ENCODE data around the gene XXYLT1.

GRCh38 chr3:195238586-195239118 is 32.3 kb downstream of the XXYLT1 start:
- TF ChIP-seq, protein P1, sequence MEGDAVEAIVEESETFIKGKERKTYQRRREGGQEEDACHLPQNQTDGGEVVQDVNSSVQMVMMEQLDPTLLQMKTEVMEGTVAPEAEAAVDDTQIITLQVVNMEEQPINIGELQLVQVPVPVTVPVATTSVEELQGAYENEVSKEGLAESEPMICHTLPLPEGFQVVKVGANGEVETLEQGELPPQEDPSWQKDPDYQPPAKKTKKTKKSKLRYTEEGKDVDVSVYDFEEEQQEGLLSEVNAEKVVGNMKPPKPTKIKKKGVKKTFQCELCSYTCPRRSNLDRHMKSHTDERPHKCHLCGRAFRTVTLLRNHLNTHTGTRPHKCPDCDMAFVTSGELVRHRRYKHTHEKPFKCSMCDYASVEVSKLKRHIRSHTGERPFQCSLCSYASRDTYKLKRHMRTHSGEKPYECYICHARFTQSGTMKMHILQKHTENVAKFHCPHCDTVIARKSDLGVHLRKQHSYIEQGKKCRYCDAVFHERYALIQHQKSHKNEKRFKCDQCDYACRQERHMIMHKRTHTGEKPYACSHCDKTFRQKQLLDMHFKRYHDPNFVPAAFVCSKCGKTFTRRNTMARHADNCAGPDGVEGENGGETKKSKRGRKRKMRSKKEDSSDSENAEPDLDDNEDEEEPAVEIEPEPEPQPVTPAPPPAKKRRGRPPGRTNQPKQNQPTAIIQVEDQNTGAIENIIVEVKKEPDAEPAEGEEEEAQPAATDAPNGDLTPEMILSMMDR (optimal IDR thresholded peaks at IDR 0.05 in 1 of 3, IDR thresholded peaks at IDR 0.05 in 1 of 3, conservative IDR thresholded peaks at IDR 0.05 in 1 of 3; ENCODE audit: extremely low read depth in 1 of 3, insufficient read depth in 2 of 3, low read length in 3 of 3), result no peak
- no peak for TF ChIP-seq EZH2 (IDR thresholded peaks at IDR 0.05; ENCODE audit: low read length)
